PFSK-1 (cell line): ENCODE results near the gene POLL.

Experiments used
- FOXP2 ChIP-seq: optimal IDR thresholded peaks from 2 replicates; pipeline ENCODE3; 2011; ENCODE audit warnings: borderline replicate concordance, control low read depth, inconsistent platforms; ENCODE audit not compliant: insufficient read depth; ENCODE audit errors: extremely low read length, extremely low read depth
- POLR2AphosphoS5 ChIP-seq: IDR thresholded peaks from 2 replicates; pipeline ENCODE4 v1.6.1; 2012; ENCODE audit warnings: low read depth, mild to moderate bottlenecking, control low read depth, low read length, moderate library complexity
- SIN3A ChIP-seq: IDR thresholded peaks from 2 replicates; pipeline ENCODE4 v1.6.1; 2012; ENCODE audit warnings: mild to moderate bottlenecking, low read length, moderate library complexity, borderline replicate concordance; ENCODE audit not compliant: insufficient read depth
- TAF1 ChIP-seq: IDR thresholded peaks from 2 replicates; pipeline ENCODE4 v1.6.1; 2012; ENCODE audit warnings: low read length, control low read depth, borderline replicate concordance; ENCODE audit not compliant: insufficient read depth
- TF ChIP-seq, protein P1 (sequence below), 2 experiments: IDR thresholded peaks; 2 replicates each; pipeline versions ENCODE4 v1.6.1 to v1.8.0; 2011 to 2012; ENCODE audit warnings: low read depth in 2 of 2, low read length in 2 of 2, control low read depth in 1 of 2, inconsistent platforms in 1 of 2, mild to moderate bottlenecking in 1 of 2, moderate library complexity in 1 of 2; ENCODE audit not compliant: insufficient read depth in 1 of 2

DNA sequence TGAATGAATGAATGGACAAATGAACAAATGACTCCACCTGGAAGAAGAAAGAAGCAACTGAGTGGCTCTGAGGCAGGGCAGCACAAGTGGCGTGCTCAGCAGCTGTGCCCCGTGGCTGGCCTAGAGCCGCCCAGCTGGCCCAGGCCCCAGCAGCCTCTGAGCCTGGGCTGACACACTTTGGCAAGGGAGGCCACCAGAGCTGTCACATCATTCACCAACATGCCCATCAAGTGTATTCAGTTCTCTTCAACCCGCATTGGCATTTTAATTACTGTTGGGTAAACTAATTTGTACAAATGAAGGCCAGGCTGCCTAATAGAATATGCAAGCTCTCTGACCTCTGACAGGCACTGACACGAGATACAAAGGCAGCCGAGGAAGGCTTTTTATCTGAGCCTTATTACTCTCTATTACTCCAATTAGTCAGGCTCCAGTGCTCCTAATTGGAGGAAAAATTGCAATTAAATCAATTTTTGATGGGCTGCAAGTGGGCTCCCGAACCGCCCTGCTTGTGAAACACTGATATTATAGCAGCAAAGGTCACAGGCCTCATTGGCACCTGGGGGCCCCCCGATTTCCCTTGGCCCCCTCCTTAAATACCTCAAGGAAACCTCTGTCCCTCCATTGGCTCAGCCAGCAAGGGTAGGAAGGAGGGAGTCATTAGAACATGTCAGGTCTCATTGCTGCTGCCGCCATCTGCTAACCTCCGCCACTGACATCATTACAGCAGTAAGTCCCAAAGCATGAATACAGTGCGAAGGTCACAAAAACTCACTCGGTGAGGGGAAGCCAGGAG lies 42.0 kb upstream of the POLL start:
- TF ChIP-seq, protein P1, sequence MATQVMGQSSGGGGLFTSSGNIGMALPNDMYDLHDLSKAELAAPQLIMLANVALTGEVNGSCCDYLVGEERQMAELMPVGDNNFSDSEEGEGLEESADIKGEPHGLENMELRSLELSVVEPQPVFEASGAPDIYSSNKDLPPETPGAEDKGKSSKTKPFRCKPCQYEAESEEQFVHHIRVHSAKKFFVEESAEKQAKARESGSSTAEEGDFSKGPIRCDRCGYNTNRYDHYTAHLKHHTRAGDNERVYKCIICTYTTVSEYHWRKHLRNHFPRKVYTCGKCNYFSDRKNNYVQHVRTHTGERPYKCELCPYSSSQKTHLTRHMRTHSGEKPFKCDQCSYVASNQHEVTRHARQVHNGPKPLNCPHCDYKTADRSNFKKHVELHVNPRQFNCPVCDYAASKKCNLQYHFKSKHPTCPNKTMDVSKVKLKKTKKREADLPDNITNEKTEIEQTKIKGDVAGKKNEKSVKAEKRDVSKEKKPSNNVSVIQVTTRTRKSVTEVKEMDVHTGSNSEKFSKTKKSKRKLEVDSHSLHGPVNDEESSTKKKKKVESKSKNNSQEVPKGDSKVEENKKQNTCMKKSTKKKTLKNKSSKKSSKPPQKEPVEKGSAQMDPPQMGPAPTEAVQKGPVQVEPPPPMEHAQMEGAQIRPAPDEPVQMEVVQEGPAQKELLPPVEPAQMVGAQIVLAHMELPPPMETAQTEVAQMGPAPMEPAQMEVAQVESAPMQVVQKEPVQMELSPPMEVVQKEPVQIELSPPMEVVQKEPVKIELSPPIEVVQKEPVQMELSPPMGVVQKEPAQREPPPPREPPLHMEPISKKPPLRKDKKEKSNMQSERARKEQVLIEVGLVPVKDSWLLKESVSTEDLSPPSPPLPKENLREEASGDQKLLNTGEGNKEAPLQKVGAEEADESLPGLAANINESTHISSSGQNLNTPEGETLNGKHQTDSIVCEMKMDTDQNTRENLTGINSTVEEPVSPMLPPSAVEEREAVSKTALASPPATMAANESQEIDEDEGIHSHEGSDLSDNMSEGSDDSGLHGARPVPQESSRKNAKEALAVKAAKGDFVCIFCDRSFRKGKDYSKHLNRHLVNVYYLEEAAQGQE (IDR thresholded peaks at IDR 0.05; ENCODE audit: insufficient read depth in 1 of 2, low read depth in 2 of 2, low read length in 2 of 2), result no peak
- no peak for TF ChIP-seq SIN3A
- TF ChIP-seq POLR2AphosphoS5, result no peak
- TF ChIP-seq TAF1, result no peak
- no peak for TF ChIP-seq FOXP2
